ENCODE results near the gene GDF15.
"Not testable (repeated sequence)": the region's sequence is repeated elsewhere in the genome, so short reads cannot be mapped to it uniquely, and the experiment has no call there.

GDF15 gene

DNA sequence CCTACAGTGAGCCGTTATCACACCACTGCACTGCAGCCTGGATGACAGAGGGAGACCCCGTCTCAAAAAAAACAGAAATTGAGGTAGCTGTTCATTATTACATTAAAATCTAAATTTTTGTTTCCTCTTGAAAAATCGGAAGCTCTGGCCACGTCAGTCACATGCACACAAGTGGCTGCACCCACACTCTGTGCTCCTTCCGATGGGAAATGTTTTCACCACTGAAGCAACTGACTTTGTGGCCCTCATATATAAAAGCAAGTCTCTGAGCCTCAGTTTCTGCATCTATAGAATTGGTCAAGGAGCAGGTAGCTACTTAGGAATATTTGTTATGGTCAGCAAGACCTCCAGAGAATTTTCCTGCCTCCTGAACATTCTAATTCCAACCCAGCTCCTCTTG is 7.0 kb downstream of the GDF15 start:
- DNase-seq: no peak

DNA sequence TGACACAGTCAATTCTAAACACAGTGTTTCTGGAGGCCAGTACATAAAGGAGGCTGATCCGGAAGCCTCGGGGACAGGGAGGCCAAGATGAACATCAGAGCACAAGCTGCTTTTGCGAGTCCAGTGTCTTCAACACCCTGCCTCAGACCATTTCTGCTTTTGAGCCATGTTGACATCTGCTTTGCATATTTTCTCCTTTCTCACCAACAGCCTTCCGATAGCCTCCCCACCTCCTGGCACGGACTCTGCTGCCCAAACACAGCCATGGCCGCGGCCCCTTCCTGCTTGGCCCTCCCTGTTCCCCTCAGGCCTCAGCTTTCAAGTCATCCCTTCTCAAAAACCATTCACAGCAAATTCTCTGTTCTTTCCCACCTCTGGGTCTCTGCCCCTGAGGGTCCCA is 7.9 kb downstream of the GDF15 start:
- DNase-seq: no peak

DNA sequence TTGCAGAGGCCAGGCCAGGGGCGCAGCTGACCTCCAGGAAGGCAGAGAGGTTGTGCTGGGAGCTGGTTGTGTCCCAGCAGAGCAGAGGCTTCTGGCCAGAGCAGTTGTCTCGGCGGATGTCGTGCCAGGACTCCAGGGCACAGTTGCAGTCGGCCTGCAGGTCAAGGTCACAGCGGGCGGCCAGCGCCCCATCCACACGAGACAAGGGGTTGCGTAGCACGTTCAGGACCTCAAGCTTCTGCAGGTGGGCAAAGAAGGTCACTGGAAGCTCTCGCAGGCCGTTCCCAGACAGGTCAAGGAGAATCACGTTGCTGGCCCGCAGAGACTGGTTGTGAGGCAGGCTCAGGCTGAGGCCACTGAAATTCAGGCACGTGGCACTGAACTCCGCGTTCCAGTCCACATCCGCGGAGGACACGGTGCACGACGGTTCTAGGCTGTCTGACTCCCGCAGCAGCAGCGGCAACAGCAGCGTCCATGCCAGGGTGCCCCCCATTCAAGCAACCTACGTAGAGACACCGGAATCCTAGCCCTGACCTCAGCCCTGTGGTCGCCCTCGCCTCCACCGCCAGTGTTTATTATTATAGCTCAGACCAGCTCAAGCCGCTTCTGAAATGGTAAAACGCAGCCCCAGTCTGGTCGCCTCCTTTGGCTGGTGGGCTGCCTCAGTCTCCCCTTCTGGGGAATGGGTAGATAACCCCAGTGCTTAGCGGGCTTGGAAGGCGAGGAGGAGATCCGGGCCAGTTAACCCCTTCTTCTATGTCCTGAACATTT is 10.7 kb downstream of the GDF15 start:
- DNase-seq: no peak

DNA sequence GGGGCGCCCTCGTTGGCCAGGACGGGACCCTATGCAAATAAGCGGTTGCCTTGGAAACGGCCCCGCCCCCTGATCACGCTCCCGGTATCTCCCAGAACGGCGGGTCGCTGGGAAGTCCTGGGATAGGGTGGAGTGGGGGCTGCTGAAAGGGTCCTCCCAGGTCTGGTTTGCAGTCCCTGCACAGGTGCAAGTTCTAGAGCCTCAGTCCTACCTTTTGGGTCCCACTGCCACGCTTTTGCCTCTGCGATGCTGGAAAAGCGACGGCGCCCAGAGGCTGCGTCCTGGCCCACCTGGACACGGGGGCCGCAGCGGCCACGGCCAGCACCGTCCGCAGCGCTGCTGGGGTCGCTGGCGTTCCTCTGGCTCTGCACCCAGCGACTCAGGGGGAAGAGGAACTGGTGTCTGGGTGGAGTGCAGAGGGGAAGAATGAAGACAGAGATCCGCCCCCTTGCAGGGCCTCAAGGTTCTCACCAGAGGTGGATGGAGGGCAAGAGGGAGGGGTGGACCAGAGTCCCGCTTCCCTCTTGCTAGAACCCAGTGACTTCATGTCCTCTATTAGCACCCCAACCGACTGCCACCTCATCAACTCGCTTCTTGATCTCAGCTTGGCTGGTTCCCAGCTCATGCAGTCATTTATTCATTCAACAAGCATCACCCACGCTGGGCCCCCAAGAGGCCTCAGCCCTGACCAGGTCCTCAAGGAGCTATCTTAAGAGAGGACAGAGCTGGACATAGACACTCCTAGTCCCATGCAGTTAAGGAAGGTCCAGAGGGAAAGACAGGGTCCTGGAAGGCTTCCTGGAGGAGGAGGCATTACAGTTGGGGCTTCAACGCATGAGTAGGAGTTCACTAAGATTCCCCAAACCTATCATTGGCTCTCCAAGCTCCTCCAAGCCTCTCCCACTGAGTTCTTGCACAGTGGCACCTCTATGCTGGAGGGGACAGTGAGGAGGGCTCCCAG is 11.6 kb downstream of the GDF15 start, which contains the start of gene LRRC25:
TSS of gene LRRC25 (minus strand) at position 381 of the 961 bp plus-strand sequence. CDS start 659 bp downstream, outside the sequence.
- no peak for DNase-seq

DNA sequence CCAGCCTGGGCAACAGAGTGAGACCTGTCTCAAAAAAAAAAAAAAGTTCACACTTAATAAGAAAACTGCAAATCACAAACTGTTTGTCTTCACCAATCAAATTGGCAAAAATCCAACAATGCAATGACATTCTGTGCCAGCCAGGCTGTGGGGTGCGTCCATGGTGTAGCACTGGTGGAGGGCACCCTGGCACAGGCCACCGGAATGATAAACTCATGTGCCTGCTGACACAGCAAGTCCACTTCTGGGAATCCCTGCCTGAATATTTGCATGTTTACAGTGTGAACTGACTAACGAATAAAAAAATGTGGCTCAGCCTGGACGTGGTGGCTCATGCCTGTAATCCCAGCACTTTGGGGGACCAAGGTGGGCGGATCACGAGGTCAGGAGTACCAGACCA is 13.1 kb downstream of the GDF15 start:
- DNase-seq: no peak

DNA sequence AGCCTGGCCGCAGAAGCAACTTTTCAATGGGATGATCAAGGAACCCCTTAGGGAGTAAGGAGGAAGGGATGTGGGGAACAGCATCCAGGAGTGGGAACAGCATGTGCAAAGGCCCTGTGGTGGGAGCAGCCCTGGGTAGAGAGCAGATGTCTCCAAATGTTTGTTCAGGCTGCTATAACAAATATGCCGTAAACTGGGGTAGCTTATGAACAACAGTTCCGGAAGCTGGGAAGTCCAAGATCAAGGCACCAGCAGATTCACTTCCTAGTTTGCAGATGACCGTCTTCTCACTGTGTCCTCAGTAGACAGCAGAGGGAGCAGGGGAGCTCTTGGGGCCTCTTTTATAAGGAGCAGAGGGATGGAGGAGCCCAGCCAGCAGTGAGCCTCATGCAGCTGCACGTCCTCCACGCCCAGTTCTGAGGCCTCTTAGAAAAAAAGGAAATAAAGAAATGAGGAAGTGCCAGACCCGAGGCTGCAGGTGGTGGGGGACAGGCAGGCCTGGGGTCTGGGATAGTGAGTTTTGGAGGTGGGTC is 15.7 kb downstream of the GDF15 start:
- DNase-seq: peak; percentile 35

DNA sequence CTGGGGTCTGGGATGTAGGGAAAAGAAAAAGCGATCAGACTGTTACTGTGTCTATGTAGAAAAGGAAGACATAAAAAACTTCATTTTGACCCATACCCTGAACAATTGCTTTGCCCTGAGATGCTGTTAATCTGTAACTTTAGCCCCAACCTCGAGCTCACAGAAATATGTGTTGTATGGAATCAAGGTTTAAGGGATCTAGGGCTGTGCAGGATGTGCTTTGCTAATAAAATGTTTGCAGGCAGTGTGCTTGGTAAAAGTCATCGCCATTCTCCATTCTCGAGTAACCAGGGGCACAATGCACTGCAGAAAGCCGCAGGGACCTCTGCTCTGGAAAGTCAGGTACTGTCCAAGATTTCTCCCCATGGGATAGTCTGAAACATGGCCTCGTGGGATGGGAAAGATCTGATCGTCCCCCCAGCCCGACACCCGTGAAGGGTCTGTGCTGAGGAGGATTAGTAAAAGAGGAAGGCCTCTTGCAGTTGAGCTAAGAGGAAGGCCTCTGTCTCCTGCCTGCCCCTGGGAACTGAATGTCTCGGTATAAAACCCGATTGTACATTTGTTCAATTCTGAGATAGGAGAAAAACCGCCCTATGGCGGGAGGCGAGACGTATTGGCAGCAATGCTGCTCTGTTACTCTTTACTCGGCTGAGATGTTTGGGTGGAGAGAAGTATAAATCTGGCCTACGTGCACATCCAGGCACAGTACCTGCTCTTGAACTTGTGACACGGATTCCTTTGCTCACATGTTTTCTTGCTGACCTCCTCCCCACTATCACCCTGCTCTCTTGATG is 16.7 kb downstream of the GDF15 start:
- DNase-seq: not testable (repeated sequence)

DNA sequence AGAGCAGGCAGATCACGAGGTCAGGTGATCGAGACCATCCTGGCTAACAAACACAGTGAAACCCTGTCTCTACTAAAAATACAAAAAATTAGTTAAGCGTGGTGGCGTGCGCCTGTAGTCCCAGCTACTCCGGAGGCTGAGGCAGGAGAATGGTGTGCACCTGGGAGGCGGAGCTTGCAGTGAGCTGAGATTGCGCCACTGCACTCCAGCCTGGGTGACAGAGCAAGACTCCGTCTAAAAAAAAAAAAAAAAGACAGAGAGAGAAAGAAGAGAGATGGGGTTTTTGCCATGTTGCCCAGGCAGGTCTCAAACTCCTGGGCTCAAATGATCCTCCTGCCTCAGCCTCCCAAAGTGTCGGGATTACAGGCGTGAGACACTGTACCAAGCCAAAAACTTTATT is 19.8 kb downstream of the GDF15 start:
- DNase-seq: not testable (repeated sequence)

DNA sequence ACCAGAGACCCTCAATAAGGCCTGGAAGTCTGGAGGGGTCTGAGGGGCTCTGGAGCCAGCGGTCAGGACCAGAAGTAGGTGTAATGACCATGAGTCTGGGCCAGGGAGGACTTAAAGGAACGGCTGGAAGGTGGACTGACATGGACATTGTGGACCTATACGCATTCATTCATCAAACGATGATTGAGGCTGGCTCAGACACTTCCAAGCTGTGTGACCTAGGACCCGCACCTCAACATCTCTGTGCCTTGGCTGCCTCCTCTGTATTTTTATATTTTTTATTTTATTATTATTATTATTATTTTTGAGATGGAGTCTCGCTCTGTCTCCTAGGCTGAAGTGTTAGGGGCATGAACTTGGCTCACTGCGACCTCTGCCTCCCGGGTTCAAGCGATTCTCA is 20.8 kb downstream of the GDF15 start:
- no peak for DNase-seq

DNA sequence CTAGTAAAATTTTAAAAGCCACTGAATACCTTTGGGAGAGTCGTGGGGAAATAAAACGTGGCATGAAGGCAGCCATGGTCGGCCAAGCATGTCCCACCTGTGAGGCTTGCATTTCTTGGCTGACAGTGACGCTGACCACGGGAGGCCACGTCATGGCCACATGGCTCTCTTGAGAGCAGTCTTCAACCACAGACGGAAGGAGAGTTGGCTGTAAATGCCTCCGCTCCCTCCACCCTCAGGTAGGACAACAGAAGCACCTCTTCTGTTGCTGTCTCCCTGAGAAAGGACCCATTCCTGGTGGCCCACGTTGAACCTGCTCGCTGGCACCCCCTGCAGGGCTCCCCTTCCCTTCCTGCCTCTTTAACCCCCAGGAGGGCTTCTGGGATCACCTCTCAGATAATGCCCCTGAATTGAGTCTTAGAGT is 22.1 kb downstream of the GDF15 start:
- DNase-seq: no peak

DNA sequence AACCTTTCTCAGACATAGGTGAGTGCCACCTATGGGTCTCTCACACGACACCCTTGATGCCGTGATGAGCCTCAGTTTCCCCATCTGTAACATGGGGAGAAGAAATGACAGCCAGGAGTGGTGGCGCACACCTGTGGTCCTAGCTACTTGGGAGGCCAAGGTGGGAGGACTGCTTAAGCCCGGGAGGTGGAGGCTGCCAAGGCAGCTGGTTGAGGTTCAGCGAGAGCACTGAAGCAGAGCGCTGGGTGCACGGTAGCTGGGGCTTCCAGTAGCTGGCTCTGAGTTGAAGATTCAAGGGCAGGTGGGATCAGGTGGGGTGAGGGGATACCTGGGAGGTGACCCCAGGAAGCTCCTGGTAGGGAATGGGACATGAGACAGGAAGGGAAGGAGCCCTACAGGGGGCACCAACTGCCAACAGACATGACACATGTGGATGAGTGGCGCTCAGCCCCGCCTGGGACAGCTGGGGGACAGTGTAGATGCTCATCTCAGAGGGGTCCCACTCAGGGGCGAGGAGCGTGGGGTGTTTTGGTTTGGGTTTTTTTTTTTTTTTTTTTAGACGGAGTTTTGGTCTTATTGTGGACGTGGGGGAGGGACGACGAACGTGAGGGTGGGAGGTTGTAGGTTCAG is 26.8 kb downstream of the GDF15 start:
- DNase-seq: no peak

DNA sequence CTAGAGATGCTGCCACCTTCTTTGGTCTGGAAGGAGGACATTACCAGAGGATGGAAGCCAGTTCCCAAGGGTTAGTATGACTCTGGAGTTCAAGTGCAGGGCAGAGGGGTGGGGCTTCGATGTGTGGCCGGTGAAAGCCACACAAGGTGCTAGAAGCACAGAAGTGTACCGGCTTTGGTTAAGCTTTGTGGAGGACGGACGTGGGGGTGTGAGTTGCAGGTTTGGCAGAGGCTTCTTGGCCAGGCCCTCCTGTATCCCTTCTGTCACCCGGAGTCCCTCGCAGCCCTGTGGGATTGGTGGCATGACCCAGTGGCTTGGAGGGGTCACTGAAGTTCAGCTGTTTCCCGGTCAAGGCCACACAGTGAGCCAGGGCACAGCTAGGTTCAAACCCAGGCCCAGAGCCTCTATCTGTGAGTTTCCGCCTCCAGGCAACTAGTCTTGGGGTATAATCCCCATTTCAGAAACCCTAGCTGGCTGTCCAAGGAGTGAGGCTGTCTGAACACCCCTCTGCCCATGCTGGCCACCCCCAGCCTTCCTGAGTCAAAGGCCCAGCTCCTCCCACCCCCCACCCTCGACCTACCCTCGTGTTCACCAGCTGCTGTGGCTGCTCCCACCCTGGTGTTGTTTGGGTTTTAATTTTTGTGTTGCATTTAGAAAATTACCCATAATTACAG is 28.7 kb downstream of the GDF15 start:
- DNase-seq: no peak

DNA sequence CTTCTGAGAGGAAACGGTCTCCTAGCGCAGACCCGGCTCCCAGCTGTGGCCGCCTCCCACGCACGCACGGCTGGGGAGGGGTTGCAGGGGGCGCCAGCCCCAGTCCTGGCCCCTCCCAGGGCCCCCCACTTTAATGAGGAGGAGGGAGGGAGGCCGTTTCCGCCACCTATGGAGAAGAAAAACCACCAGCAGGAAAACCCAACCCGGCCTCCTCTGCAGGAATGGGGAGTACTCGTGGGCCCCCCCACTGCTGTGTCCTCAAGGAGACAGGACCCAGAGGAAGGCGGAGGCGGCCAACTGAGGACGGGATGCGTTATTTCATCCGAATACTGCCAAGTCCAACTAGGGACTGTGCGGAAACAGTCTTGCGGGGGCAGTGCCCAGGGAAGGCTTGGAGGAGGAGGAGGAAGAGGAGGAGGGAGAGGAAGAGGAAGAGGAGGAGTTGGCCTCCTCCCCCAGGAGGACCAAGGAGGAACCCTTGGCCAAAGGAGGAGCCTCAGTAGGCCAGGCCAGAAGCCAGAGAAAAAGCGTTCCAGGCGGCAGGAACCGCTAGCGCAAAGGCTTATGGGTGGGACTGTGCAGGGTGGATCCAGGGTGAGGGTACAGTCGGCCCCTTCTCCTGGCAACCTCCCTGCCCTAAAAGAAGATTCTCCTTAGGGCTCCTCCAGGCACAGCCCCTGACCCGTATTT is 29.4 kb downstream of the GDF15 start:
- DNase-seq: no peak

DNA sequence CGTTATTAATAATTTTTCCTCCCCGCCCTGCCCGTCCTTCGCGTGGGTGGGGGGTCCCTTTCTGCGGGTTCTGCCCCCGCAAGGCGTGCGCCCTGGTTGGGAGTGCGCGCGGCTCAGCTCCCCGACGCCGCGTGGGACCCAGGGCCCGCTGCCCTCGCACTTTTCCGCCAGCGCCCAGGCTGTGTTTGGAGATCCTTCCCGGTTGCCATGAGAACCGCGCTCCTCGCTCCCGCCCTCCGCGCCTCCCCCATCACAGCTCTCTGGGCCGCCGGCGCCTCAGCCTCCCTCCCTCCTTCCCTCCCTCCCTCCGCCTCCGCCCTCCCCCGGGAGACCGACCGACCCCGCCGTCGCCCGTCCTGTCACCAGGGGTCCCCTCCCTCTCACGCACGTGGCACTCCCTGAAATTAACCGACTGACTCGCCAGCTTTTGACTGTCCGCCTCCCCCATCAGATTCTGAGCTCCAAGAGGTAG is 30.9 kb downstream of the GDF15 start:
- peak; percentile 62 for DNase-seq

DNA sequence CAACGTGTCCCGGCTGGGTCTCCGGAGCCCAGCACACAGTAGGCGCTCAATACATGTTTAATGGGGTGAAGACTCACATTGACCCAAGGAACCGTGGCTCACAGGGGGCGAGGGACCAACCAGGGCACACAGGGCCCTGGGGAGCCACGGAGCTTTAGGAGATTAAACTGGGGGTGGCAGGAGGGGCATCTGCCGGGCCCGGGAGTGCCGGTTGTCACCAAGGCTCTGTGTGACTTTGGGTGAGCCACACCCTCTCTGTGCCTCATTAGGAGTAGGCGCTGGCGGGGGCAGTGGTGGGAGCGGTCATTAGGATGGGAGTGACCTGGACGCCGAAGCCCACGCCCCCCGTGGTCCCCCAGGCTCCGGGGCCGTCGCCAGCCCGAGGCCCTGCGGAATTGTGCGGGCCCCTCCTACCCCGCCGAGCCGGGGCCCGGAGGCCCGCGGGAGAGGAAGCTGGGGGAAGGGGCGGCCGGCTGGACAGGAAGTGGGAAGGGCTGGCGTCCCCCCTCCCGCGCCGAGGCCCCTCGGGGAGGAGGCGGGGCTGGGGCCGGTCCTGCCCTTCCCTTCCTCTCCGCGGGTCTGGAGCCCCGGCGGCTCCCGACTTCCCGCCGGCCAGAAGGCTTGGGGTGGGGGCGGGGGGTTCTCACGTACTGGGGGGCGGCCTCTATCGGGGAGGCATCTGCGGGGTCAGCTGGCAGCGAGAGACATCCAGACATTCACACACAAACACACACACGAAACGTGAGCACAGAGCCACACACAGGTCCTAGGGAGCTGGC is 31.5 kb downstream of the GDF15 start:
- DNase-seq: peak; percentile 37

DNA sequence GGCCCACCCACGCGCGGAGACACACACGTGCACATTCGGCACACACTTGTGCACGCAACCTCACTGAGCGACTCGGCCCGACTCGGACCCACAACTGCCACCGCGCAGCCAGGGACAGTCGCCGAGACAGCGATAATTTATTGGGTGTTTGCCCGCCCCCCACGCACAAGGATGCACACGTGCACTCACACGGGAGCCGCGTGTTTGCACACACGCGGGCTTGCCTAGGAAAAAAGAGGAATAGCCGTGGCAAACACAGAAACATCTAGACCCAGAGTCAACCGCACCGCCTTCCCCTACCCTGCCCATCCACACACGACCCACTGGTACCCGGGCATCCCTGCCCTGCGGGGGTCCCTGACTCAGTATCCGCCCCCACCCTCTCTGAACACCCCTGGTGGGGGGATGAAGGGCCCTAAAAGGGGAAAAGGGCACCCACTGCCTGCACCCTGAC is 32.1 kb downstream of the GDF15 start:
- DNase-seq: no peak

DNA sequence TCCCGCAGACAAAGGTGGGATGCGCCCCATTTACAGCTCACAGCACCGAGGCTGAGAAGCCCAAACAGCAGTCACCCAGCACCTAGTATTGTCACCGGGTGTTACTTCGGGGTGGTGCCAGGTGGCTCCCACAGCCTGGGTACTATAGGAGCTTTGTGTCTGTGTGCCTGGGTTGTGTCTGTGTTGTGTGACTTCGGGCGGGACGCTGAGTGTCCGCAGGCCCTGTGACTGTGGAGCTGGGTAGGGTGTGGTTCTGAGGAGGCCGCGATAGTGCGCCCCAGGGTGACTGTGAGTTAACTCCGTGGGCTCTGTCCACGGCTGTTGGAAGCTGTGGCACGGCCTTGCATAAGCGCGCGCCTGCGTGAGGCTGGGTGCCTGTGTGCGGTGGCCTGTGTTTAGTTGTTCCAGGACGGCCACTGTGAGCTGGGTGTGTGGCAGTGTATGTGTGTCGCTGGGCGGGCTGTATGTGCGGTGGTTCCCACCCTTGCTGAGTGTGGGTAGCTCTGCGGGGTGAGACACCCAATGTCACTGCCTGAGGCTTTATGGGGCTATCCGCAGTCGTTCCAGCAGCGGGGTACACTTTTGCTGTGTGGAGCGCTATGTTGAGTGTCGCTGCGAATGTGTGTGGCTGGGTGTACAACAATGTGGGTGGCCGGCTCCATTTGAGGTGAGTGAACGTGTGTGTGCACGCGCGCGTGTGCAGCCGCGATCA is 32.7 kb downstream of the GDF15 start:
- peak; percentile 30 for DNase-seq

DNA sequence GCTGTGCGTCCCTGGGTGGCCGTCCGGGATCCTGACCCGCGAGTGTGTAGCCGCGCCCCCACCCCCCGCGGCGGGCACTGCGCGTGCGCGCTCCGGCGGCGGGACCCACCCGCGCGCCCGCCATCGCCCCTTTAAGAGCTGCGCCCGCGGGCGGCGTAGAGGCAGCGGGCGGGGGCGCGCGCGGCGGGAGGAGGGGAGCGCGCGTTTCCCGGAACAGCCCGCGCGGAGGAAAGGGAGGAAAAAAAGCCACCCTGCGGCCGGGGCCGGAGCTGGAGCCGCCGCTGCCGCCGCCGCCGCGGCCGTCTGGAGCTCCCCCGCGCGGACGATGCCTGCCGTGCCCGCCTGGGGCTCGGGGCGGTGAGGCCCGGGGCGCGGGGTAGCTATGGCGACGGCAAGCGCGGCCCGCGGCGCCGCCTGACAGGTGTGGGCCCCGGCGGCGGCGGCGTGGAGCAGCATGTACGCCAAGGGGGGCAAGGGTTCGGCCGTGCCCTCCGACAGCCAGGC is 33.3 kb downstream of the GDF15 start, which contains the start of gene SSBP4:
TSS of gene SSBP4 (plus strand) at position 204 of the 504 bp plus-strand sequence. CDS start at position 455, 251 bp downstream.
- peak; percentile 43 for DNase-seq

Measured in DMS153 (cell line).